GM08714 (cell line): ENCODE results near the gene ALS2CL.

Source experiments
- H3K4me3 ChIP-seq: fragments of 200-500 bp; sonication (Bioruptor generic); 2 replicates; pipeline ENCODE4 v1.5.1; 2014; ENCODE audit warnings: mild to moderate bottlenecking, low read length, inconsistent platforms
- ZNF274 ChIP-seq: IDR thresholded peaks from 2 replicates; pipeline ENCODE4 v1.6.1; 2012; ENCODE audit warnings: mild to moderate bottlenecking, low read depth, low read length

The ALS2CL gene

DNA sequence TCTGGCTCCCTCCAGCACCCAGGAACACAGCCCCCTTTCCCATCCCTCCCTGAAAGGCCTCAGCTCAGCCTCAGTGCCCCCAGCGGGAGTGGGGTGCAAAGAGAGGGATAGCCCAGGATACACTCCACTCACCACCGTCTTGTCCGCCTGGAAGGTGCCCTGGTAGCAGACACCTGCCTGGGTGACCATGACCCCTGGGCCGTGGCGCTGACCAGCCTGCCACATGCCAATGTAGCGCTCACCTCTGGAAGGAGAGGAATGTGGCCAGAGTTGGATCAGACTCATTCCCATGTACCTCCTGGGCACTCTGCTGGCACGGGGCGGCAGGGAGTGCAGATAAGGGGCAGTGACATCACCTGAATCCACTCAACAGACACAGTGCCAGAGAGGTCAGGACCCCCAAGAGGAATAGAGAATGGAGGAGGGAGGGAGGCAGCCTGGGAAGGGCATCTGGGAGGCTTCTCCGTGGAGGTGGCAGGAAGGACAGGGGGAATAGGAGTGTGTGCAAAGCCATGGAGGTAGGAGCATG, 13.1 kb downstream of the ALS2CL start:
- no peak for TF ChIP-seq ZNF274
- H3K4me3 ChIP-seq, result no peak overlapping the region

DNA sequence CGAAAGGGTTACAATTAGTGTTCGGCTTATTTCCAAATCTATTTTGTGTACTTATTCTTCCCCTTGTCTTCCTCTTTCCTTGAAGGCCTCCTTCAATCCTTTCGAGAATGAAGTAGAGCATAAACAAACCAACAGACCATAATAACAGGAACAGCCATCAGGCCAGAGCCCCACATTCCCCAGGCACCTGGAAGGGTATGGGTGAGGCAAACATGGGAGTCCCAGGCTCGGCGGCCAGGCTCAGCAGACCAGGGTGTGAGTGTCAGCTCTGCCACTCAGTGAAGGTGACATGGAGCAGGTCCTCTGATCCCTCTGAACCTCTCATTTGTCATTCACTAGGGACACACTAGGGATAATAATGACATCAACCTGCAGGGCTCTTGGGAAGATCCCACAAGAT, 13.8 kb downstream of the ALS2CL start:
- H3K4me3 ChIP-seq, result no peak overlapping the region
- no peak for TF ChIP-seq ZNF274

DNA sequence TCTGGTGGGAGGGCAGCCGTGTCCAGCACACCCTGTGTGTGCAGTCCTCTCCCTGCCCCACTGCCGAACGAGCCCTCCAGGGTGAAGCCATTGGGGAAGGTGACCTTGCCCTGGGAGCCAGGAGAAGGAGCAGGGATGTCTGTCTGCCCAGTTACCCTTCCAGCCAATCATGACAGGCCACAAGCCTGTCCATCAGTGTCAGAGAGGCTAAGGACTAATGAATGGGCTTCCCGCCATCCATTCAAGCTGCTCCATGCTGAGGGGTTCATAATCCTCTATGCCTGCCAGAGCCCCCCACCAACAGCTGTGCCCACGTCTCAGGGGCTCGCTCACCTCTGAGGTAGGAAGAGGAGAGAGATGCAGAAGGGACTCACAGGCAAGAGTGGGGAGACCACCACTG, 15.2 kb downstream of the ALS2CL start:
- no peak for TF ChIP-seq ZNF274
- no peak overlapping the region for H3K4me3 ChIP-seq

DNA sequence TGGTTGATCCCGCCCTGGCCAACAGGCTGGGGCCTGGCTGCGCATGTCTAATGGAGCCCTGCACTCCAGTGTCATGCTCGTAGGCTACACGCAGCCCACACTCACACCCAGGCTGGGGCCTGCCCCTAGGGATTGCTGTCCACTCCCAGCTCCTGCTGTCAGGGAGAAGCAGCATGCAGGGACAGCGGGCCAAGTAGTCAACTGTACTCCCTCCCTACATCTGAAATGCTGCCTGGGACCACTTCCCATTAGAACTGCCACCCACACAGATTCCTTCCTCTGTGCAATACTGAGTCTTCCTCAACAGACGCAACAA, 16.1 kb downstream of the ALS2CL start:
- no peak overlapping the region for H3K4me3 ChIP-seq
- TF ChIP-seq ZNF274, result no peak

DNA sequence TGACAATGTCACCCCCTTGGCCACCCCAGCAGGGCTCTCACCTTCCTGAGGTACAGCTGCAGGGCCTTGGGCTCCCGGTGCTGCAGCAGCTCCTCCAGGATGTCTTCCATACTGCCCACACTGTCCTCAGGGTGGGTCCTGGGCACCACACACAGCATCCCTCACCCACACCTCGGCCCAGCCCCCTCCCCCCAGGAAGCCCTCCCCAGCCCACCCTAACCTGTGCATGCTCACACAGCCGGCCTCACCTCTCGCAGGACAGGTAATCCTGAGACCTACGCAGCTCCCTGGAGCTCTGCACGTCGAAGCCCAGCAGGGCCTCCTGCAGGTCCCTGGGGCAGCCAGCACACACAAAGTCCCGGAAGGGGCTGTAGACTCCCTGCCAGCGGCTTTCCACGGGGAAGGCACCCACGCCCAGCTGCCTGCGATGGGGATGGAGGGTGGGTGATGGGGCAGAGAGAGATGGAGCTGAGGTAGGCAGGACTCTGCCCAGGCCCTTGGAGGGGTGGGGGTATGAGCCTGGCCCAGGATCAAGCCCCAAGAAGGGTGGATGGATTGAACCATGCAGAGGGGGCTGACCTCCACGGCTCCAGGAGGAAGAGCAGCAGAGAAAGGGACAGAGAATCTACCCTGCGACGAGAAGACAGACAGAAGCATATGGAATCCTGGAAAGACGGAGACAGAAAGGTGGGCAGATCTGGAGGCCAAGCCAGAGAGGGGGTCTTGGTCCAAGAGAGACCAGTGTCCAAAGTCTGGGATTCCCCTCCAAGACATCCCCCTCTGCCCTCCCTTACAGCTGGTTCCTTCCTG, 16.7 kb downstream of the ALS2CL start:
- TF ChIP-seq ZNF274, result no peak

DNA sequence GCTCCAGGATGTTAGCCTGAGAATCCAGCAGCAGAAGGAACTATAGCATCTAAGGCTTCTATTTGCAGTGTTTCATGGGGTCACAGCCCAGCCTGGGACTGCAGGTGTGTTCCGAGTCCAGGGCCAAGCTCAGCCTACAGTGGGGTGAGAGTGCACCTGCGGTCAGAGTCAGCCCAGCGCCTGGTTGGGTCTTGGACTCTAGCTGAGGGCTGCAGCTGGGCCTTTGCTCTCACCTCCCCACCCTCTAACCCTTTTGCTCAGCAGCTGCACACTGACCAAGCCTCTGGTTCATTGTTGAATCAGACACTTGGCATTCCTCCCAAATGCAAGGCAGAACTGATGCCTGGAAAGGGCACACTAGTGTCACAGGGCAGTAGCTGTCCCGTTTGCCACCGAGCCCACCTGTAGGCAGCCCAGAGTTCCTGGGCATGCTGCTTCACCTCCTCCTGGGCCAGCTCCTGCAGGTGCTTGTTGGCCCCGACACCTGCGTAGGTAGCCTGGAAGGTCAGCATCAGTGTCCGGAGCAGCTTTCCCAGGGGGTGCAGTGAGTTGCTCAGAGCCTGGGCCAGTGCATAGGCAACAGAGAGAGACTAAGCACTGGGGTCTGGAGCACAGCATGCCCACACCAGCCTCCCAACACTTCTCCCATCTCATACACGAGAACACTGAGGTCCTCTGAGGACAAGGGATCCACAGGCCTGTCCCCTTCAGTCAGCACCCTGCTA, 17.5 kb downstream of the ALS2CL start:
- TF ChIP-seq ZNF274, result no peak
- H3K4me3 ChIP-seq, result no peak overlapping the region

More for the DNA sequence above, 16.7 kb downstream of the ALS2CL start:
- H3K4me3 ChIP-seq, result no peak overlapping the region

DNA sequence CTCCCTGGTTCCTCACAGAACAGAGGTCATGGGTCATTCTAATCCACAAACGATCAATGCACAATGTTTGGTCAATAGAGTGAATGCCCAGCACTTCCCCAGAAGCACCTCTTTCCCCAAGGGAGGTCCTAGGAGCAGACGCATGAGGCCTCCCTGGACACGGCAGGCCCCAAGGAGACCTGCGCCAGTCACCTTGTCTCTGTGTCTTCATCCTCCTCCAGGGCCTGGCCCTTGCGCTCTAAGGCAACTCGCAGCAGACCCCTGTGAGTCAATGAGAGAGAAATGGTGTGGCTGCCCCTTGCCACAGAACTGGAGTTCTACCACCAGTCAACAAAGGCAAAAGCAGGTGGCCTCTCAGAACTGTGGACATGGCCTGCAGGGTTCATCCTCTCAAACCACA, 18.1 kb downstream of the ALS2CL start:
- no peak for TF ChIP-seq ZNF274
- H3K4me3 ChIP-seq, result no peak overlapping the region

DNA sequence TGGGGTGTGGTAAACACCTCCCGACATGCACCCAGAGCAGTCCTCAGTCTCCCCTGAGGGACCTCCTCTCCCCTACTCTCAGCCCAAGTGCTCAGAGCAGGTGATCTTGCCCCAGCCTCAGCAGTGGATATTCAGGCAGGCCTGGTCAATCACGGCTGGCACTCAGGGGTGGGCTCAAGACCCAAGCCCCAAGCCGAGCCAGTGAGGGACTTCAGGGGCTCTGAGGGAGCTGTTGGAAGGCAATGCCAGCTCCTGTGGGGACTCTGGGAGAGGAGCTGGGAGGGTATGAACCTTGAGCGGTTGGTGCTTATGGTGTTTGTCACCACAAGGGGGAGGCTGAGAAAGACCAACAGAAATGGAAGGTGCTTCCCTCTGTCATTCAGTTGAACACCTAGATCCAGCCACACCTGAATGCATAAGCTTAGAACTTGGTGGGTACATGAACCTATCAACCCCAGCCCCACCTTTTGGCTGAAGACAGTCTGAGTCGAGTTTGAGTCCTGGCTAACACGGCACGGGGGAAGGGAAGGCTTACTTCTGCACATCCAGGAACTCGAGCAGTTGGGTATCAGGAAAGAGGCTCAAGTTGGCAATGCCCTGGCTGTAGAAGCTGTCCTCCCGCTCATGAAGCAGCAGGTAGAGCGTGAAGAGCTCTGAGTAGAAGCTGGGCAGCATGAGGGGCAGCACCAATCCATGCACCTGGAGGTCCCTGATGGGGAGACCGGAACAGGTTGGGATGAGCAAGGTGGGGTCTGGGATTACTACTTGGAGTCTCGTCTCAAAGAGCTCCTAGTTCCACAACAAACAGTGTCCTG, 19.2 kb downstream of the ALS2CL start:
- no peak for TF ChIP-seq ZNF274
- no peak overlapping the region for H3K4me3 ChIP-seq

DNA sequence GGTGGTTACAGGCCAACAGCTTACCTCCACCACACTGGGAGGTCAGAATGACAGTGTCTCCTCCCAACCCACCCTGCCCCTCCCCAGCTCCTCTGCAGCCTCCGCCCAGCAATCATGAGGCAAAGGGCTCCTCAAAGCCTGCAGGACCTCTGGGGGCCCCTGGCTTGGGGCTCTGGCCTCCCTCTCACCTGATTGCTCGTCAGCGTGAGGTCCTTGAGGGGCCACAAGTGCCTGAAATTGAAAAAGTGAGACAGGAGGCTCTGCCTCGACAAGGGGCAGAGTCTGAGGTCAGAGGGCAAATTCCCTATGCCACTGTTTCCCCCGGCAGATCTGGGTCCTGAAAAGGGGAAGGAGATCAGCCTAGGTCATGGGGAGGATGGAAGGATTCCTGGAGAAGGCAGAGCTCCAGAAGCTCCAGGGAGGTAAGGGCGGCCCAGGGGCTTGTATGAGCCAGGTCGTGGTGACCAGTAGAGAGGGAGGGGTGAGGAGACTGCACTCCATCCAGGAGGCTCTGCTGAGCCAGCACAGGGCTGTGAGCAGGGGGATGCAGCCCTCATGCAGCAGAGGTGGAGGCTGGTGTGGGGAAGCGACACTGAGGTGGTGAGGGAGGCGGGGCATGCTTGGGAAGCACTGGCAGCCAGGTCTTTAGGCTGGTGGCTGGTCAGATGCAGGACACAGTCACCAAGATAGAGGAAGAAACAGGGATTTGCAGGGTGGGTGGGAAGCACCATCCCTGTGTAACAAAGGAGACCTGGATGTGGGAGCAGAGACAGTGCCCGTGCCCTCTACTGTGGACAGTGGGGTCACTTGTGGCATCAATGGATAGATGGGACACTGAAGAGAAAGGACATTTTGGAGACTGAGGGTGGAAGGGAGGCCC, 20.1 kb downstream of the ALS2CL start:
- no peak overlapping the region for H3K4me3 ChIP-seq
- no peak for TF ChIP-seq ZNF274

DNA sequence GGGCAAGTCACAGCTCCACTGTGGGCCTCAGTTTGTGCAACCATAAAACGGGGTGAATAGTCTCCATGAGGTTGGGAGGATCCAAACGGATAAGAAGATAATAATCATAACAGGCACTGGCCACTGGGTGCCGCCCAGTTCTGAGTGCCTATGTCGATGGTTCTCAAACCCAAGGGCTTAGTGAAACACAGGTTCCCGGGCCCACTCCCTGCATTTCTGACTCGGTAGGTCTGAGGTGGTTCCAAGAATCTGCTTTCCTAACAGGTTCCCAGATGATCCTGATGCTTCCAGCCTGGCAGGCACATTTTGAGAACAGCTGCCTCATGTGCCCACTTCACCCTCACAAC, 21.2 kb downstream of the ALS2CL start:
- TF ChIP-seq ZNF274, result no peak
- H3K4me3 ChIP-seq, result no peak overlapping the region

DNA sequence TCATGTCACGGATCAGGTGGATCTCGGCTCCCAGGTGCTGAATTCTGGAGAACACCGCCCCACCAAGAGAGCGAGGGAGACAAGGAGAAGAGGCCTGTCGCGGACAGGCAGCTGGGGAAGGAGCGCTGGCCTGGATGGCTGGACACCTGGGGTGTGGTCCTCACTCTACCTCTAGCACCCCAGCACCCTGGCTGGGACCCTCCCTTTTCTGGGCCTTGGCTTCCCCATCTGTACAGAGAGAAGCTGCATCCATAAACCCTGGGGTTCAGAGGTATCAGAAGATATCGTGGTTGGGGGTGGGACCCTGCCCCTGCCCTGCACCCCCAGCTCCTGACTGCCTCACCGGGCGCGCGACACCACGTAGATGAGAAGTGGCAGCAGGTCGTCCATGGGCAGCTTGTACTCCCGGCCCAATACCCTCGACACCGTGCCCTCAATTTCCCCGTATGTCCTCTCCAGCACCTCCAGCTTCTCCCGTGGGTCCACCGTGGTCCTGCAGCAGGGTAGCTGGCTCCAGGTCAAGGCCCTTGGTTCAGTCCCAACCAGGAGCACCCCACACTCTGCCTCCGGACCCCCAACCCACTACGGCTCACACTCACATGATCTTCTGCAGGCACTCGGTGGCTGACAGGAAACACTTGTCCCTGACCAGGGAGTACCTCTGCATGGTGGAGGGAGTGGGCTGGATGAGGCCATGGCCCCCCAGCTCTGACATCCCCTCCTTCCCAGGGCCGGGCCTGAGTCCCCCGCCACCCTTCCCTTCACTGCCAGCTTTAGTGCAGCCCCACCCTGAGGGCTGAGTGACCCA, 21.7 kb downstream of the ALS2CL start:
- no peak overlapping the region for H3K4me3 ChIP-seq
- TF ChIP-seq ZNF274, result no peak

DNA sequence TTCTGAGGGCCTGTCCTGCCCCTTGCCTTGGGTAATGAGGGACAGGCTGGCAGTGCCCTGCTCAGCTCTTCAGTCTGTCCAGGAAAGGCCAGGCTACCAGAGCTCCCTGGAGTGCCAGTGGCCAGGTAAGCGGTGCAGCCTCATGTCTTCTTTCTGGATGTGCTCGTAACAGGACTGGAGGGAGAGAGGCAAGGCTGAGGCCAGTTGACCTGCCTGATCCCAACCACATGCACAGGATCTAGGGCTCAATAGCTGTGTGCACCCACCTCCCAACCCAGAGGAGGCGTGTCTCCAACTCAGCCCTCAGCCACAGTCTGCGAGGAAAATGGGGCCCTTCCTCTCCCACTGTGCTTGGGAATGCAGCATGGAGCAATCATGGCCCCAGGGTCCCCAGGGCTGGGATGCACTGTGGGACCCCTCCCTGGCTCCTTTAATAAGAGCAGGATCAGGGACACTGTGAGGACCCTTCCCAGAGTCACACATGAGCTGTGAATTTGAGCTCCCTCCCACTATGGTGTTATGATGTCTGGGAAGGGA, 22.5 kb downstream of the ALS2CL start:
- no peak for TF ChIP-seq ZNF274
- H3K4me3 ChIP-seq, result no peak overlapping the region
